ENCODE measurements around the gene MAP4.
A peak's percentile ranks its signal among the peaks of the same experiment; 100 is the strongest.

The MAP4 gene

GRCh38 chr3:48000212-48000611 lies 16.0 kb downstream of the MAP4 start:
- no peak for DNase-seq (ENCODE audit: insufficient read length, low spot score)
- no peak for TF ChIP-seq PAX5 (IDR thresholded peaks at IDR 0.05; ENCODE audit: insufficient read depth, low read length, severe bottlenecking)
- FAIRE-seq, result no peak

- FAIRE-seq, result no peak
- DNase-seq (ENCODE audit: insufficient read length, low spot score), result no peak
- TF ChIP-seq TAF1 (IDR thresholded peaks at IDR 0.05; ENCODE audit: low read depth, low read length), result no peak
- TF ChIP-seq POU2F2 (IDR thresholded peaks at IDR 0.05; ENCODE audit: low read depth, low read length), result no peak
- TF ChIP-seq POLR2A (IDR thresholded peaks at IDR 0.05; ENCODE audit: low read depth, low read length), result no peak
- TF ChIP-seq SPI1 (IDR thresholded peaks at IDR 0.05; ENCODE audit: low read depth, low read length), result no peak
- TF ChIP-seq POLR2AphosphoS5 (IDR thresholded peaks at IDR 0.05; ENCODE audit: low read depth, low read length), result no peak
- no peak for TF ChIP-seq PAX5 (IDR thresholded peaks at IDR 0.05; ENCODE audit: insufficient read depth, low read length, severe bottlenecking)
Measured at GRCh38 chr3:47996440-47996839, 19.8 kb downstream of the MAP4 start.

- DNase-seq (ENCODE audit: insufficient read length, low spot score) (no peak), FAIRE-seq (peak; percentile 48)
- TF ChIP-seq SPI1 (IDR thresholded peaks at IDR 0.05; ENCODE audit: low read depth, low read length), result no peak
- TF ChIP-seq TAF1 (IDR thresholded peaks at IDR 0.05; ENCODE audit: low read depth, low read length), result no peak
- no peak for TF ChIP-seq POU2F2 (IDR thresholded peaks at IDR 0.05; ENCODE audit: low read depth, low read length)
Measured at GRCh38 chr3:47994180-47994579, 22.0 kb downstream of the MAP4 start.

GRCh38 chr3:47991341-47991740 lies 24.9 kb downstream of the MAP4 start:
- DNase-seq (ENCODE audit: insufficient read length, low spot score) (no peak), FAIRE-seq (no peak)
- TF ChIP-seq PAX5 (IDR thresholded peaks at IDR 0.05; ENCODE audit: insufficient read depth, low read length, severe bottlenecking) (no peak), POLR2A (IDR thresholded peaks at IDR 0.05; ENCODE audit: low read depth, low read length) (no peak), POU2F2 (IDR thresholded peaks at IDR 0.05; ENCODE audit: low read depth, low read length) (no peak), SPI1 (IDR thresholded peaks at IDR 0.05; ENCODE audit: low read depth, low read length) (no peak), TAF1 (IDR thresholded peaks at IDR 0.05; ENCODE audit: low read depth, low read length) (no peak), POLR2AphosphoS5 (IDR thresholded peaks at IDR 0.05; ENCODE audit: low read depth, low read length) (no peak)

GRCh38 chr3:47989981-47990440 lies 26.2 kb downstream of the MAP4 start:
- no peak for TF ChIP-seq SPI1 (IDR thresholded peaks at IDR 0.05; ENCODE audit: low read depth, low read length)
- no peak for TF ChIP-seq POLR2A (IDR thresholded peaks at IDR 0.05; ENCODE audit: low read depth, low read length)
- no peak for TF ChIP-seq POU2F2 (IDR thresholded peaks at IDR 0.05; ENCODE audit: low read depth, low read length)
- no peak for TF ChIP-seq PAX5 (IDR thresholded peaks at IDR 0.05; ENCODE audit: insufficient read depth, low read length, severe bottlenecking)
- TF ChIP-seq TAF1 (IDR thresholded peaks at IDR 0.05; ENCODE audit: low read depth, low read length), result no peak
- no peak for TF ChIP-seq POLR2AphosphoS5 (IDR thresholded peaks at IDR 0.05; ENCODE audit: low read depth, low read length)
- peak; percentile 36 for DNase-seq (ENCODE audit: insufficient read length, low spot score)
- peak; percentile 99 for FAIRE-seq

- FAIRE-seq, result no peak
- TF ChIP-seq POLR2A (IDR thresholded peaks at IDR 0.05; ENCODE audit: low read depth, low read length) (no peak), POLR2AphosphoS5 (IDR thresholded peaks at IDR 0.05; ENCODE audit: low read depth, low read length) (no peak), SPI1 (IDR thresholded peaks at IDR 0.05; ENCODE audit: low read depth, low read length) (no peak), PAX5 (IDR thresholded peaks at IDR 0.05; ENCODE audit: insufficient read depth, low read length, severe bottlenecking) (no peak), TAF1 (IDR thresholded peaks at IDR 0.05; ENCODE audit: low read depth, low read length) (no peak), POU2F2 (IDR thresholded peaks at IDR 0.05; ENCODE audit: low read depth, low read length) (no peak)
- no peak for DNase-seq (ENCODE audit: insufficient read length, low spot score)
Measured at GRCh38 chr3:47985381-47985780, 30.8 kb downstream of the MAP4 start.

GRCh38 chr3:47984075-47984728 lies 32.0 kb downstream of the MAP4 start:
- no peak for TF ChIP-seq POU2F2 (IDR thresholded peaks at IDR 0.05; ENCODE audit: low read depth, low read length)
- TF ChIP-seq POLR2AphosphoS5 (IDR thresholded peaks at IDR 0.05; ENCODE audit: low read depth, low read length), result no peak
- no peak for TF ChIP-seq SPI1 (IDR thresholded peaks at IDR 0.05; ENCODE audit: low read depth, low read length)
- no peak for TF ChIP-seq PAX5 (IDR thresholded peaks at IDR 0.05; ENCODE audit: insufficient read depth, low read length, severe bottlenecking)
- TF ChIP-seq TAF1 (IDR thresholded peaks at IDR 0.05; ENCODE audit: low read depth, low read length), result no peak
- no peak for TF ChIP-seq POLR2A (IDR thresholded peaks at IDR 0.05; ENCODE audit: low read depth, low read length)
- DNase-seq (ENCODE audit: insufficient read length, low spot score) (no peak), FAIRE-seq (no peak)

GRCh38 chr3:47980795-47981194 lies 35.4 kb downstream of the MAP4 start:
- no peak for TF ChIP-seq SPI1 (IDR thresholded peaks at IDR 0.05; ENCODE audit: low read depth, low read length)
- no peak for TF ChIP-seq TAF1 (IDR thresholded peaks at IDR 0.05; ENCODE audit: low read depth, low read length)
- no peak for TF ChIP-seq PAX5 (IDR thresholded peaks at IDR 0.05; ENCODE audit: insufficient read depth, low read length, severe bottlenecking)
- TF ChIP-seq POLR2AphosphoS5 (IDR thresholded peaks at IDR 0.05; ENCODE audit: low read depth, low read length), result no peak
- no peak for TF ChIP-seq POU2F2 (IDR thresholded peaks at IDR 0.05; ENCODE audit: low read depth, low read length)
- TF ChIP-seq POLR2A (IDR thresholded peaks at IDR 0.05; ENCODE audit: low read depth, low read length), result no peak
- no peak for DNase-seq (ENCODE audit: insufficient read length, low spot score)
- no peak for FAIRE-seq

GRCh38 chr3:47979070-47979469 lies 37.1 kb downstream of the MAP4 start:
- TF ChIP-seq SPI1 (IDR thresholded peaks at IDR 0.05; ENCODE audit: low read depth, low read length), result no peak
- TF ChIP-seq TAF1 (IDR thresholded peaks at IDR 0.05; ENCODE audit: low read depth, low read length), result no peak
- TF ChIP-seq POLR2A (IDR thresholded peaks at IDR 0.05; ENCODE audit: low read depth, low read length), result no peak
- no peak for TF ChIP-seq POLR2AphosphoS5 (IDR thresholded peaks at IDR 0.05; ENCODE audit: low read depth, low read length)
- no peak for TF ChIP-seq POU2F2 (IDR thresholded peaks at IDR 0.05; ENCODE audit: low read depth, low read length)
- no peak for TF ChIP-seq PAX5 (IDR thresholded peaks at IDR 0.05; ENCODE audit: insufficient read depth, low read length, severe bottlenecking)
- DNase-seq (ENCODE audit: insufficient read length, low spot score) (no peak), FAIRE-seq (no peak)

- DNase-seq (ENCODE audit: insufficient read length, low spot score) (no peak), FAIRE-seq (no peak)
- TF ChIP-seq SPI1 (IDR thresholded peaks at IDR 0.05; ENCODE audit: low read depth, low read length) (no peak), POLR2A (IDR thresholded peaks at IDR 0.05; ENCODE audit: low read depth, low read length) (no peak), POU2F2 (IDR thresholded peaks at IDR 0.05; ENCODE audit: low read depth, low read length) (no peak), TAF1 (IDR thresholded peaks at IDR 0.05; ENCODE audit: low read depth, low read length) (no peak), PAX5 (IDR thresholded peaks at IDR 0.05; ENCODE audit: insufficient read depth, low read length, severe bottlenecking) (no peak), POLR2AphosphoS5 (IDR thresholded peaks at IDR 0.05; ENCODE audit: low read depth, low read length) (no peak)
Measured at GRCh38 chr3:47978386-47978785, 37.8 kb downstream of the MAP4 start.

Measured in GM12891 (cell line).